GM12872 (cell line): ENCODE data around the gene ARFGEF2.

ENCODE experiments used
- CTCF ChIP-seq: IDR thresholded peaks from 3 replicates; pipeline ENCODE4 v1.5.1; 2011; ENCODE audit warnings: low read depth, mild to moderate bottlenecking, low read length, moderate library complexity; ENCODE audit not compliant: insufficient read depth

Gene ARFGEF2

GRCh38 chr20:48962976-48963771 is 41.7 kb downstream of the ARFGEF2 start:
- TF ChIP-seq CTCF, result no peak

- no peak for TF ChIP-seq CTCF
Measured at GRCh38 chr20:48965189-48965910, 43.8 kb downstream of the ARFGEF2 start.

- TF ChIP-seq CTCF, result no peak
Measured at GRCh38 chr20:48970681-48971365, 49.3 kb downstream of the ARFGEF2 start.

DNA sequence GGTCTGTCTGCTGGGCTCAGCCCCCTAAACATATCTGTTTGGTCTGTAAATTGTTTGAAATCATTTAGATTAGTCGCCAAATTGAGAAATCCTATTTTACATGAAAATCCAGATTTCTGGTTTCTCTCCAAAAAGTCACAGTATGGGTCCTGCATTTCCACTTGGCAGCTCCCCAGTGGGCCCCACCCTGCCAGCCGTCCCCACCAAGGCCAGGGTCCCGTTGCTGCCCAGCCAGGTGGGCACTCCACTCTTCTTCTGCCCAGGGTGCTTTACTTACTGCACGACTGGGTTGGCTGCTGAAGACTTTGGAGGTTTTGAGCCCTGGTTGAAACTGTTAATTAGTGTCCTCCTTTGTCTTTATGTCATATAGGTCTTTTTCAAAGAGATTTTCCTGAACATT is 50.4 kb downstream of the ARFGEF2 start:
- TF ChIP-seq CTCF, result no peak

GRCh38 chr20:48972816-48973215 is 51.3 kb downstream of the ARFGEF2 start:
- TF ChIP-seq CTCF, result no peak

DNA sequence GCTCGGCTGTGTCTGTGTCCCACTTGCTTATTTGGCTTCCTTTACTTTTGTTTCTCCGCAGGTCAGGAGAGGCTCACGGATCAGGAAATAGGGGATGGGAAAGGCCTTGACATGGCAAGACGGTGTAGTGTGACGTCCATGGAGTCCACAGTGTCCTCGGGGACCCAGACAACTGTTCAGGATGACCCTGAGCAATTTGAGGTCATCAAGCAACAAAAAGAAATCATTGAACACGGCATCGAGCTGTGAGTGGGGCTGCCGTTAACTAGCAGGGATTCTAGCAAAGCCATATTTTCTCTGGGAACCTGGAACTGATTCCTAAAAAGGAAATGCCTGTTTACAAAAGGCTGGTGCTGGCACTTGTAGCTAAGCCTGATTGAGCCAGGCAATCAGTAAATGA is 54.4 kb downstream of the ARFGEF2 start:
- TF ChIP-seq CTCF, result no peak

- TF ChIP-seq CTCF, result no peak
Measured at GRCh38 chr20:48983423-48984400, 62.2 kb downstream of the ARFGEF2 start.
